Endothelial cell of umbilical vein (primary cell): ENCODE measurements around the gene SCIN. TPM values are rescaled to one million over a fixed set of nuclear protein-coding genes. Genes with fewer than 3 reads are reported as not detected.

Source experiments
- BruUV-seq: library from RNA; stranded (reverse); fragments of 400-500 nt; replicated peaks from 2 replicates; lab custom pipeline; 2021; lab: Mats Ljungman, UMichigan
- CTCF ChIA-PET: fragments of 300-600, 350-600 bp; sonication (Branson Sonifier 250); formaldehyde crosslinking; loops from one replicate; lab custom pipeline; 2021; ENCODE audit warnings: antibody characterized with exemption, inconsistent platforms; lab: Charles Lee
- POLR2A ChIA-PET: fragments of 300-600, 350-600 bp; sonication (Branson Sonifier 250); formaldehyde crosslinking; loops from one replicate; lab custom pipeline; 2021; ENCODE audit warnings: antibody characterized with exemption, inconsistent platforms; lab: Charles Lee
- DNase-seq: peaks from one replicate; pipeline ENCODE4 v3.0.0-alpha.2; 2011; ENCODE audit warnings: low read depth, low spot score
- FAIRE-seq: peaks from 2 replicates; lab custom pipeline; 2011; peaks lifted over from hg19 to GRCh38; lab: Jason Lieb, UNC
- H2AFZ ChIP-seq: 2 replicates; pipeline ENCODE4 v1.6.0; 2012; ENCODE audit warnings: low read depth, low read length, control low read depth, inconsistent platforms
- H3K27ac ChIP-seq: 2 replicates; pipeline ENCODE4 v1.5.1; 2011; ENCODE audit warnings: low read depth, mild to moderate bottlenecking, control low read depth, low read length, moderate library complexity; ENCODE audit not compliant: insufficient read depth
- H3K27me3 ChIP-seq, 2 experiments: 2 replicates each; pipeline versions ENCODE4 v1.6.0 to v1.6.1; 2011; ENCODE audit warnings: low read length in 2 of 2, mixed read lengths in 1 of 2; ENCODE audit not compliant: control insufficient read depth in 2 of 2, insufficient read depth in 2 of 2
- H3K36me3 ChIP-seq, 2 experiments: 2 replicates in 1 of 2; 3 replicates in 1 of 2; pipeline ENCODE4 v1.5.1; 2011; ENCODE audit warnings: low read length in 2 of 2, mild to moderate bottlenecking in 1 of 2, moderate library complexity in 1 of 2; ENCODE audit not compliant: control insufficient read depth in 2 of 2, insufficient read depth in 2 of 2; ENCODE audit errors: extremely low read depth in 1 of 2
- H3K4me1 ChIP-seq: 3 replicates; pipeline ENCODE4 v1.5.1; 2011; ENCODE audit warnings: mild to moderate bottlenecking, low read length; ENCODE audit not compliant: control insufficient read depth, insufficient read depth; ENCODE audit errors: extremely low read depth
- H3K4me2 ChIP-seq: 2 replicates; pipeline ENCODE4 v1.6.1; 2011; ENCODE audit warnings: low read length, control low read depth, mixed read lengths; ENCODE audit not compliant: insufficient read depth
- H3K4me3 ChIP-seq, 3 experiments: fragments of 200-600 bp in 1 of 3; sonication (generic), shearing (Covaris generic) in 1 of 3; replicated peaks in 1 of 3; 2 replicates each; pipeline ENCODE4 v1.5.1; 2011 to 2016; ENCODE audit warnings: control low read depth in 3 of 3, low read length in 3 of 3, mild to moderate bottlenecking in 2 of 3, inconsistent platforms in 1 of 3, low read depth in 1 of 3, moderate library complexity in 1 of 3; ENCODE audit not compliant: insufficient read depth in 1 of 3
- H3K79me2 ChIP-seq: 2 replicates; pipeline ENCODE4 v1.6.0; 2012; ENCODE audit warnings: low read length, inconsistent platforms; ENCODE audit not compliant: control insufficient read depth, insufficient read depth
- H3K9ac ChIP-seq: replicated peaks from 2 replicates; pipeline ENCODE3; 2011; ENCODE audit warnings: low read length, control low read depth; ENCODE audit not compliant: insufficient read depth; ENCODE audit errors: extremely low read depth
- H3K9me1 ChIP-seq: replicated peaks from 3 replicates; pipeline ENCODE4 v1.6.0; 2011; ENCODE audit warnings: mild to moderate bottlenecking, low read length; ENCODE audit not compliant: control insufficient read depth, insufficient read depth; ENCODE audit errors: extremely low read depth
- H3K9me3 ChIP-seq: replicated peaks from 2 replicates; pipeline ENCODE4 v1.5.1; 2012; ENCODE audit warnings: low read length, inconsistent platforms; ENCODE audit not compliant: control insufficient read depth, insufficient read depth
- H4K20me1 ChIP-seq: replicated peaks from 2 replicates; pipeline ENCODE3; 2011; ENCODE audit warnings: mild to moderate bottlenecking, low read length; ENCODE audit not compliant: control insufficient read depth, insufficient read depth; ENCODE audit errors: extremely low read depth
- EZH2 ChIP-seq: IDR thresholded peaks from 2 replicates; pipeline ENCODE4 v1.6.1; 2012; ENCODE audit warnings: borderline replicate concordance, low read depth, mild to moderate bottlenecking, moderate library complexity, low read length, inconsistent platforms; ENCODE audit not compliant: severe bottlenecking
- FOS ChIP-seq: IDR thresholded peaks from 2 replicates; pipeline ENCODE4 v1.6.1; 2011; ENCODE audit warnings: mild to moderate bottlenecking, low read length, moderate library complexity, borderline replicate concordance; ENCODE audit not compliant: insufficient read depth
- GATA2 ChIP-seq: IDR thresholded peaks from 2 replicates; pipeline ENCODE4 v1.7.0; 2011; ENCODE audit warnings: low read depth, mild to moderate bottlenecking, moderate library complexity, mixed read lengths, low read length; ENCODE audit not compliant: insufficient read length, insufficient read depth
- JUN ChIP-seq: IDR thresholded peaks from 2 replicates; pipeline ENCODE4 v1.6.1; 2011; ENCODE audit warnings: borderline replicate concordance, low read depth; ENCODE audit not compliant: insufficient read length, insufficient read depth
- MYC ChIP-seq: IDR thresholded peaks from one replicate; pipeline ENCODE4 v1.6.1; 2011; ENCODE audit warnings: mild to moderate bottlenecking, low read depth, low read length
- POLR2A ChIP-seq: IDR thresholded peaks from 2 replicates; pipeline ENCODE4 v1.6.1; 2012; ENCODE audit warnings: low read depth, mild to moderate bottlenecking, control low read depth, low read length
- POLR2AphosphoS5 ChIP-seq: IDR thresholded peaks from 2 replicates; pipeline ENCODE4 v1.6.1; 2012; ENCODE audit warnings: low read depth, mild to moderate bottlenecking, control low read depth, low read length, moderate library complexity; ENCODE audit not compliant: insufficient read depth
- dilution Hi-C: fragments of 300-500 bp; cut with MboI; formaldehyde crosslinking; loops from one replicate; pipeline ENCODE4 v1.15.0; 2019; ENCODE audit warnings: low sequenced_read_pairs; ENCODE audit not compliant: extremely low pct_ligation_motif_present
- intact Hi-C: fragments of 100-400 bp; cut with micrococcal nuclease; formaldehyde crosslinking; loops from one replicate; pipeline ENCODE4 v1.10.0; 2022
- polyA plus RNA-seq, 4 experiments: library from polyadenylated mRNA; depleted of rRNA in 3 of 4; stranded (reverse) in 3 of 4; unstranded in 1 of 4; fragments of >200 nt; gene quantifications; 2 replicates each; pipeline versions ENCODE4 v1.2.1 to v1.2.3, GENCODE V29; 2011 to 2012; ENCODE audit warnings: missing spikeins in 1 of 4
- total RNA-seq: library from RNA; stranded (reverse); gene quantifications from 2 replicates; pipeline ENCODE4 v1.2.3, GENCODE V29; 2021
- TF ChIP-seq, protein P1 (sequence below), 2 donors: IDR thresholded peaks; 1 replicate in 1 of 2; 2 replicates in 1 of 2; pipeline ENCODE4 v1.5.1; 2011; ENCODE audit warnings: low read length in 2 of 2, mild to moderate bottlenecking in 2 of 2, moderate library complexity in 2 of 2, control low read depth in 1 of 2, inconsistent platforms in 1 of 2, low read depth in 1 of 2; ENCODE audit not compliant: insufficient read depth in 1 of 2; ENCODE audit errors: extremely low read depth in 1 of 2
- TF ChIP-seq, protein P2 (sequence below): IDR thresholded peaks from 2 replicates; pipeline ENCODE4 v1.6.1; 2011; ENCODE audit not compliant: insufficient read depth, insufficient read length

Gene SCIN
- total and polyA plus RNA-seq, 2 donors (not counting 3 experiments of a cell fraction or from before 2014, with no cell fraction given), result 0.07 to 0.69 TPM

DNA sequence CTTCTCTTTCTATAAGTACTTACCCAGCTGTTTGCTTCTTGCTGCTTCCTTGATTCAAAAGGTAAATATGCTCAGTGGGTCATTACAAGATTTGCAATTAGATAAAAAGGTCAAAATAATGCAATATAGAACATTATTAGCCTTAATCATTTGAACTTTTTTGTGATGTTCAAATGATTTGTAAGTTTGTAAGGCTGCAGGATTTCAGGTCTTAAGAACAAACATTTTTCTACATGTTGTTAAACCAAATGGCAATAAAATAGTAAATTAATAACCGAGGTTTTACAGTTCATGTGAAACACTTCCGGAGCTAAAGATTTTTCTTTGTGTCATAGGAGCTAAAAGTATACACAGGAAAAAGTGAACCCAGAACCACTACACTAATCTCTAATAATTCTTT lies 16.2 kb upstream of the SCIN start:
- no peaks in the 10 kb centered on the region for H3K79me2 ChIP-seq
- H3K4me3 ChIP-seq, result no peak overlapping the region
- TF ChIP-seq EZH2 (no peak), FOS (no peak)
- TF ChIP-seq, protein P1, sequence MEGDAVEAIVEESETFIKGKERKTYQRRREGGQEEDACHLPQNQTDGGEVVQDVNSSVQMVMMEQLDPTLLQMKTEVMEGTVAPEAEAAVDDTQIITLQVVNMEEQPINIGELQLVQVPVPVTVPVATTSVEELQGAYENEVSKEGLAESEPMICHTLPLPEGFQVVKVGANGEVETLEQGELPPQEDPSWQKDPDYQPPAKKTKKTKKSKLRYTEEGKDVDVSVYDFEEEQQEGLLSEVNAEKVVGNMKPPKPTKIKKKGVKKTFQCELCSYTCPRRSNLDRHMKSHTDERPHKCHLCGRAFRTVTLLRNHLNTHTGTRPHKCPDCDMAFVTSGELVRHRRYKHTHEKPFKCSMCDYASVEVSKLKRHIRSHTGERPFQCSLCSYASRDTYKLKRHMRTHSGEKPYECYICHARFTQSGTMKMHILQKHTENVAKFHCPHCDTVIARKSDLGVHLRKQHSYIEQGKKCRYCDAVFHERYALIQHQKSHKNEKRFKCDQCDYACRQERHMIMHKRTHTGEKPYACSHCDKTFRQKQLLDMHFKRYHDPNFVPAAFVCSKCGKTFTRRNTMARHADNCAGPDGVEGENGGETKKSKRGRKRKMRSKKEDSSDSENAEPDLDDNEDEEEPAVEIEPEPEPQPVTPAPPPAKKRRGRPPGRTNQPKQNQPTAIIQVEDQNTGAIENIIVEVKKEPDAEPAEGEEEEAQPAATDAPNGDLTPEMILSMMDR (IDR thresholded peaks at IDR 0.05; ENCODE audit: extremely low read depth in 1 of 2, insufficient read depth in 1 of 2, low read depth in 1 of 2, low read length in 2 of 2), result no peak
- no peak overlapping the region for H3K9ac ChIP-seq
- no peaks in the 10 kb centered on the region for H3K9me3 ChIP-seq
- intact Hi-C loops (no loop called here), dilution Hi-C loops (no loop called here)
- H3K4me2 ChIP-seq, result no peak overlapping the region
- BruUV-seq, result no TSS peak
- DNase-seq, result no peak
- POLR2A ChIA-PET, result no interaction called here
- CTCF ChIA-PET, result no interaction called here
- no peaks in the 10 kb centered on the region for H3K4me1 ChIP-seq
- no peaks in the 10 kb centered on the region for H3K9me1 ChIP-seq
- no peaks in the 10 kb centered on the region for H4K20me1 ChIP-seq
- H2AFZ ChIP-seq, result no peak overlapping the region
- H3K36me3 ChIP-seq, result no peaks in the 10 kb centered on the region
- no peaks in the 10 kb centered on the region for H3K27me3 ChIP-seq
- no peak for FAIRE-seq
- no peak overlapping the region for H3K27ac ChIP-seq

DNA sequence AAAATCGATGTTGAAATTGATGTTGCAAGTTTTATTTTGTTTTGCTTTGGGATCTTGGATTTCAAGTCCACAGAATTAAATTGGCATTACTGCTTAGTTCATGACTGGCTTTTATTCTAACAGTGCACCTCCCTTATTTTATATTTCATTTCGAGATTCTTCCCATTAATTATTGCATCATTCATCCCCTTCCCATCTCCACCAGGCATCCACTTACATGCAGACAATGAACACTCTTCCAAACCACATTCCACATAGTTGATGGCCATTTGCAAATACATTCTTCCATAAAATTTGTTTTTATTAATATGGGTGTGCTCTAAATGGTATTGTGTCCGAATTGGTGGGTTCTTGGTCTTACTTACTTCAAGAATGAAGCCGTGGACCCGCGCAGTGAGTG lies 15.6 kb upstream of the SCIN start:
- no peaks in the 10 kb centered on the region for H3K36me3 ChIP-seq
- H2AFZ ChIP-seq, result no peak overlapping the region
- H3K27ac ChIP-seq, result no peak overlapping the region
- DNase-seq, result no peak
- no peaks in the 10 kb centered on the region for H4K20me1 ChIP-seq
- H3K9me3 ChIP-seq, result no peaks in the 10 kb centered on the region
- CTCF ChIA-PET, result no interaction called here
- no peaks in the 10 kb centered on the region for H3K79me2 ChIP-seq
- TF ChIP-seq FOS, result no peak
- TF ChIP-seq, protein P2, sequence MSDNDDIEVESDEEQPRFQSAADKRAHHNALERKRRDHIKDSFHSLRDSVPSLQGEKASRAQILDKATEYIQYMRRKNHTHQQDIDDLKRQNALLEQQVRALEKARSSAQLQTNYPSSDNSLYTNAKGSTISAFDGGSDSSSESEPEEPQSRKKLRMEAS, result no peak
- no peak for TF ChIP-seq GATA2
- TF ChIP-seq POLR2AphosphoS5, result no peak
- TF ChIP-seq, protein P1 (IDR thresholded peaks at IDR 0.05; ENCODE audit: extremely low read depth in 1 of 2, insufficient read depth in 1 of 2, low read depth in 1 of 2, low read length in 2 of 2), result no peak
- no peak for TF ChIP-seq JUN
- TF ChIP-seq MYC, result no peak
- TF ChIP-seq EZH2, result no peak
- TF ChIP-seq POLR2A, result no peak
- dilution Hi-C loops, result no loop called here
- H3K27me3 ChIP-seq, result no peaks in the 10 kb centered on the region
- no peak overlapping the region for H3K9ac ChIP-seq
- FAIRE-seq, result no peak
- H3K4me2 ChIP-seq, result no peak overlapping the region
- intact Hi-C loops, result no loop called here
- no peaks in the 10 kb centered on the region for H3K4me1 ChIP-seq
- H3K9me1 ChIP-seq, result no peaks in the 10 kb centered on the region
- no TSS peak for BruUV-seq
- POLR2A ChIA-PET, result no interaction called here
- H3K4me3 ChIP-seq, result no peak overlapping the region
